NCI-H226 (cell line): ENCODE results near the gene ZGLP1.
A peak's percentile ranks its signal among the peaks of the same experiment; 100 is the strongest.

Source experiments
- DNase-seq: peaks from one replicate; pipeline ENCODE4 v3.0.0-alpha.2; 2015

ZGLP1 gene

DNA sequence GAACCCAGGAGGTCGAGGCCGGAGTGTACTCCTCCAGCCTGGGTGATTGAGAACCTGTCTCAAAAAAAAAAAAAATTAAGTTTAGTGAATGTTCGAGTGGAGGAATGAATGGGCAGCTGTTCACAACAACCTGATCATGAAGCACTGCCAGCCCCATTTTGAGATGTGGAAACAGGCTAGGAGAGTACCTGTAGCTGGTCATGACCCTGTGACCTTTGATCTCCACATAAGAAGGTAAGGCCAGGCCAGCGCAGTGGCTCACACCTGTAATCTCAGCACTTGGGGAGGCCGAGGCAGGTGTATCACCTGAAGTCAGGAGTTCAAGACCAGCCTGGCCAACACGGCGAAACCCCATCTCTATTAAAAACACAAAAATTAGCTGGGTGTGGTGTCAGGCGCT lies 16.1 kb upstream of the ZGLP1 start:
- no peak for DNase-seq

DNA sequence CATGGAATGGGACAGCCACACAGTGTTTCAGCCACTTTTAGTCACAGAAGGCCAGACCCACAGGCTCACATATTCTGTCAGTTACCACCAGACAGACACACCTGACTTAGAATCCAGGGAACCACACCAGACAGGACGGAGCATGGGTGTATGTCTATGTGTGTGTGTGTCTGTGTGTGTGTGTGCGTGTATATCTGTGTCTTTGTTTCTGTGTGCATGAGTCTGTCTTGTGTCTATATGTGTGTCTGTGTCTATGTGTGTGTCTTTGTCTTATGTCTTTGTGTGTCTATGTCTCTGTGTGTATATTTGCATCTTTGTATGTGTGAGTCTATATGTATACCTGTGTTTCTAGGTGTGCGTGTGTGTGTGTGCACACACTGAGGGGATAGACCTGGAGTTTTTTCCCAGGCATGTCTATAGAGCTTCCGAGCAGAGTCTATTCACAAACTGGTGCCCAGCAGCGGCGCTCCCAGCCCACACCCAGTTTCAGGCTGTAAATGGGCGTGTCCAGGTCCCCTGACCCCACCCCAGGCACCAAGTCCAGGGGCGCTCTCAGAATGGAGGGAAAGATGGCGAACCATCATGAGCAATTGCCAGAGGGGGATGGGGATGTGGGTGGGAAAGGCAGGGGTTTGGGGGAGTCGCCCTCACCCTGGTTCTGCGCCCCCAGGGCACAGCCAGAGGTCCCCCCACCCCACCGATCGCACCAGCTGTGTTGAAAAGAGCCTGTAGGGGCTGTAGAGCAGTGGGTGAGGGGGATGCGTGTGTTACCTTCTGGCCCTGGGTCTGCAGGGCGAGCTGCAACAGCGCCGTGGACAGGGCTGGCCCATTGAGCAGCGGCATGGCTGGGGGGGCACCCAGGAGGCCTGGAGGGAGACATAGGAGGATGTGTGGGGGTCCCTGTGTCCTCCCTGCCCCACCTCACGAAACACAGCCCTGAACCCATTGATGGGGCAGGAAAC lies 12.5 kb upstream of the ZGLP1 start:
- no peak for DNase-seq

DNA sequence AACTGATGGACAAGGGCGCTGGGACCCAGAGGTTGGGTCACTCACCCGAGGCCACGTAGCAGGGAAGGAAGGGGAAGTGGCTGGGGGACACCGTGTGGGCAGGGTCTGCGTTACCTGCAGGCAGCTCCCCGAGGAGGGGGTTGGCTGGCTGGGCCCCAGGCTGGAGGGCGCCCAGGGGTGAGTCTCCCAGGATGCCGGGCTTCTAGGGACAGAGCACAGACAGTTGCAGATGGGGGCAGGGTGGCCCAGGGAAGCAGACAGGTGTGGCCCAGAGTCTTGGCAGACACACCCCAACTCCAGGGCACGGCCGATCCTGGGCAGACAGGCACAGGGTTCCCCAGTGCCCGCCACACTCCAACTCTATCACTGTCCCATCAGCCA lies 11.8 kb upstream of the ZGLP1 start:
- DNase-seq: no peak

DNA sequence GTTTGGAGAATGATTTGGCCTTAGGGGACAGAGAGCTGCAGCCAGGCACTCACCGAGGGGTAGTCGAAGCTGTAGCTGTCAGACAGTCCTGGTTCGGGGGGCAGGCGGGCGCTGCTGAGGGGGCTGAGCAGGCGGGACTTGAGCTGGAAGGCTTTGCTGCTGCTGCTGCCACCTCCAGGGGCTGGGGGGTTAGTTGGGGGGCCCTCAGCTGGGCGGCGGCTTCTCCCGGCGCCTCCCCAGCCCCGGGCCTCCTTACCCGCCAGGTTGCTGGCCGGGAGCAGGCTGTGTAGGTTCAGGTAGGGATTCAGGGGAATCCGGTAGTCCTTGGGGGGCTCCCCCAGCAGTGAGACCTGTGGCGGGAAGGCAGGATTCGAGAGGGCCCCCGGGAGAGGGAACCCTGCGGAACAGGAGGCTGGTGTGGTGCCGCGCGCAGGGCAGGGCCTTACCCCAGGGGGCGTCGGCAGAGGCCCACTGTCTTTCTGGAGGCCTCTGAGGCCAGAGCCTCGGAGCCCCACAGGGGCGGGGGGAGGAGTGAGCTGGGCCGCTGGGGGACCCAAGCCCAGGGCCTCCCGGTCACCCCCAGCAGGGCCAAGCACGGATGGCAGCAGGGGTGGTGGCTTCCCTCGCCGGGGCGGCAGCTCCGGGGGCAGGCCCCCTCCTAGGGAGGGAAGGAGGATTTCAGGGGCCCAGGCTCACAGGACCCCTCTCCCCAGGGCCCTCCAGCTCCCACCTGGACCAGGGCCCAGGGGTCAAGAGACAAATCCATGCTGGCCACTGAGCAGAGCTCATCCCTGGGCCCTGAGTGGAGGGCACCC lies 11.2 kb upstream of the ZGLP1 start:
- no peak for DNase-seq

DNA sequence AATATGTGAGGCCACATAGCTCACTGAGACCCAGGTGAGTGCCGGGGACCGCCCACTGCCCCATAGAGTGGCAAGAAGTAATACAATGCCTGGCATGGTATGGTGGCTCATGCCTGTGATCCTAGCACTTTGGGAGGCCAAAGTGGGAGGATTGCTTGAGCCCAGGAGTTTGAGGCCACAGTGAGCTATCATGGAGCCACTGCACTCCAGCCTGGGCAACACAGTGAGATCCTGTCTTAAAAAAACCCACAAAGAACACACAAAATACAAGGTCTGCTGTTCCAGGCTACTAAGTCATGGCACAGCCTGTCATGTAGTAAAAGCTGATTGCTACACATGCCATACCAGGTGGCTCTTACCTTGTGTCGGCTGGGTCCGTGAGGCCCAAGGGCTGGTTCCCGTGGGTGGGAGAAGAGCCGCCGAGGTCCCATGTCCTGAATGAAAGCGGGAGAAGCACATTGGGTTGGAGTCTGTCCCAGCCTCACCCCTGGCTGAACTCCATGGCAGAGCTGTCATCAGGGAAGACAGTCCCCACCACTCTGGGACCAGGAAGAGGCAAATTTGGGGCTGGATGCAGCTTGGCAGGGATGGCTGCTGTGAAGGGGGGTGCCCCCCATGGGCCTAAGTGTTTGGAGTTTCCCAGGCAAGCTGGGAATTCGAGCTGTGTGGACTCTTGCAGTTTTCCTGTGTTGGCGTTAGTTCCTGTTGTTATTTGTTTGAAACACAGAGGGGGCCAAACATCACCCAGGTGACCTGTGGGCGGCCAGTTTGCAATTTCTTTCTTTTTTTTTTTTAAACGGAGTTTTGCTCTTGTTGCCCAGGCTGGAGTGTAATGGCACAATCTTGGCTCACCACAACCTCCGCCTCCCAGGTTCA lies 9.4 kb upstream of the ZGLP1 start:
- no peak for DNase-seq

DNA sequence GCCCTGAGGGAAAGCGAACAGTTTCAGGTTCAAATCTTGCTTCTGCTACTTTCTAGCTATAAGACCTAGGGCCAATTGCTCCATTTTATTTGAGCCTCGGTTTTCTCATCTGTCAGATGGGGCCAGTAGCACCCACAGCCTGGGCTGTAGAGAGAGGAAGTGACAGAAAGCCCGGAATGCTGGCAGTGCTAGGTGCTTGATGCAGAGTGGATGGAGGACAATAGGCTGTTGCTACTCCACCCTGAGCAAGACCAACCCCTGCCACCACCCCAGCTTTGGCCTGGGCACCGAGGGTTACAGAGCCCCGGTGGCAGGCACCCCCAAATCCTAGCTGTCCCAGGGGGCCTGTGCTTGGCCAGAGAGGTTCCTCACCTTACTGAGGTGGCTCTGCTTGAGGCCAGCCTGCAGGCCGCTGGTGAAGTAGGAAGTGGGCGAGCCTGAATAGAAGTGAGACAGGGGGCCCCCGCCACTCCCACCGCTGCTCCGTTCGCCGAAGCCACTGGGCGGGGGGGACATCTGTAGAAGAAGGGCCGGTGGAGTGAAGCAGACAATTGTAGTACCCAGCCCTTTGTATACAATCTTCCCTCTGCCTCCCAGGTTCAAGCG lies 8.3 kb upstream of the ZGLP1 start:
- DNase-seq: no peak

DNA sequence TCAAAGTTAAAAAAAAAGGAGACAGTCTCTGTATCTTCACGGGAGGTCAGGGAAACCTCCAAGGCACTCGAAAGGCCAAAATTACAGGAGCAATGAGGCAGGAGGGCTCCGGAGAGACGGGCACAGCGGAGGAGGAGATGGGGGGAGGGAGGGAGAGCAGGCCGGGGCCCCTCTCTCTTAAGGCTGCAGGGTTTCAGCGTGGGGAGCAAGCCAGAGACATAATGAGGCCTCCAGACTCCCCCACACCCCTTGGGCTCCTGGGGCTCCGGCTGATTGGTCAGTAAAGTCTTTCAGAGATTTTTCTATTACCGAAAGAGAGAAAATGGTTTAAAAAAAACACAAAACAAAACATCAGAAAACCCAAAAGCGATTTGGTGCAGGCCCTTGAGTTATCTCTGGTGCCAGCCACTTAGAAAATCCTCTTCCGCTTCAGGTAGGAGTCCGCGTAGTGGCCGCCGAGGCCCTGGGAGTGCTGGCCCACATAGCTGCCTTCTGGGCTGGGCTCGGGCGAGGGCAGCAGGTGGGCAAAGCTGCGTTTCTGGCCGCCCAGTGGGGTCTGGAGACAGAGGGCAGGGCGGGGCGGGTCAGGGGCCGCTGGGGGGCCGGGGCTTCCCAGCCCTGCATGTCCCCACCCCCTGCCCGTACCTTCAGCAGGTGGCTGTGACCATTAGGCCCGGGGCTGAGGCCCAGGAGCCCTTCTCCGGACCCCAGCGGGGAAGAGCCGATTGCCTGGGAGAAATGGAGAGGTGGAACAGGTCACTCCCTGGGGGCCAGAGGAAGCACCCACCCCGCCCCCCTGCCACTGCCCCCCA lies 7.6 kb upstream of the ZGLP1 start:
- no peak for DNase-seq

DNA sequence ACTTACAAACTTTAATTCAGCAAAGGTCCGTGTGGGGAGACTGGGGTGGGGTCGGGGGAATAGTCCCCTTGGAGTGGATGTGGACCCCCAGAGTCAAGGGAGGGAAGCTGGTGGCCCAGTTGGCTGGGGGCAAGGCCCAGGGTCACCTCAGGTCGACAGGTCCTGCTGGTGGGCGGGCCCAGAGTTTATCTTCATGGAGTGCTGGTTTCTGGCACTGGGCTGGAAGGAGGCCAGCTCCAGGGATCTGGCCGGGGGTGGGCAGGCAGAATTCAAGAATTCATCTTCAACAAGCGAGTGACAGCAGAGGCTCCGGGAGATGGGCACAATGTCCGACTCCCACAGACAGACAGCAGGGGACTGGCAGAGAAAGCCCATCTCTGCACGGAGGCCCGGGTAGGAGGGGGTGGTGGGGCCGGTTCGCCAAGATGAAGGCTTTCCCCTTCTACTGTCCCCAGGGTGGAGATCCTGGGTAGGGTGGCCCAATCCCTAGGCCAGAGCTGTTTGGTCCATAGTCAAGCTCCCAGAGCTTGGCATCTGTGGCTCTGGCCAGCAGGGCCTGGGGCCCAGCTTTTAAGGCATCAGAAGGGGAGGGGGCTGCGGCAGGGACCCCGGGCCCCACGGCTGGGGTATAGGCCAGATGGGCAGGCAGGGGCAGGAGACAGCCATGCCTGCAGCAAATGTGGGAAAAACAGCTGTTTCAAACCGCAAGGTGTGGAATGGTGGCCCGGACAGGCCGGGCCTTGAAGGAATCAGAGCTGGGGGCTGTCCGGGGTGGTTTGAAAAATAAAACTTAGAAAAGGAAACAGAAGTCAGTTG lies 6.8 kb upstream of the ZGLP1 start:
- no peak for DNase-seq

DNA sequence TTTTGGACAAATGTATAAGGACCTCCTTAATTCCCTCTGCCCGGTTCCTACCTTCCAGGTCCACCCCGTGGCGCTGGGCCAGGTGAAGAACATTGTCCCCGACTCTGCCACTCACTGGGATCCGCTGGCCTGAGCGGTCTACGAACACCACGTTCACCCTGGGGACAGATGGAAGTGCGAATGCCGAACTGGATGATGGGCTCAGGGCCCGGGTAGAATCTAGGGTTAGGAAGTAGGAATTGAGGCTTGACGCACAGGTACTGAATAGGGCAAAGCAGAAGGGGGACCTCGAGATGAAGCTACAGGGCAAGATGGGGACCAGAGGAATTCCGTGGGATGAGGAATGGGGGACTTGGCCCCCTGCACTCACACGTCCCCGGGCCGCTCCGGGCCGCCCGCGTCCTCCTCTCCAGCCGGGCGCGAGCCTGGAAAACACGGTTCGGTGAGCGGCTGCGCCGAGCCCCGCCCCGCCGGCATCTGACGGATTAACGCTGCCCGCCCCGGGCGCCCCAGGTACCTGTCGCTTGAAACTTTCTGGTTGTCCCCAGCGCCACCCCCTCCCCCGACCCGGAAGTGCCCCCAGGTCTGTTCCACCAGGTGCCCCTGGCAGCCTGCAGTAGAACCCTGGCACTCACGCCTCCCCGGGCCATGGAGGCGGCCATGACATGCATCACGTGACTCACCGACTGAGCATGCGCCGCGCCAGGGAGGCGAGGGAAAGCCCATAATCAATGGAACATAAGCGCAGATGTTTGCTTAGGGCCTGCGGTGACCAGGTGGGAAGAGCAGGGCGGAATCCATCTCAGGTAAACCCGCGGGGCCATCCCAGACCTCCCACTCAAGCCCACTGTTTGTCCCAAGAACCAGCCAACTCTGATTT lies 6.0 kb upstream of the ZGLP1 start, which contains the start of gene FDX2:
FDX2 (minus strand) TSS at position 681 of the 880 bp plus-strand sequence; CDS start at position 662, 19 bp downstream.
- DNase-seq: peak; percentile 76

DNA sequence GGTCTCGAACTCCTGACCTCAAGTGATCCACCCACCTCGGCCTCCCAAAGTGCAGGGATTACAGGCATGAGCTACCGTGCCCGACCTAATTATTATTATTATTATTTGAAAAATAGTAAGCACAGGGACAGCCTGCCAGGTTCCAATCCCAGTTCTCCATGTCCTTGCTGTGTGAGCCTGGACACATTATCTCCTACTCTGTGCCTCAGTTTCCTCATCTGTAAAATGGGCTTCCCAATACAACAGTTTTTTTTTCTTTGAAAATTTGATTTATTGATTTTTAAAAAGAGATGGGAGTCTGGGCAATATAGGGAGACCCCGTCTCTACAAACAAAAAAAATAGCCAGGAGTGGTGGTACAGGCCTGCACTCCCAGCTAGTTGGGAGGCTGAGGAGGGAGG lies 3.3 kb downstream of the ZGLP1 start:
- no peak for DNase-seq

DNA sequence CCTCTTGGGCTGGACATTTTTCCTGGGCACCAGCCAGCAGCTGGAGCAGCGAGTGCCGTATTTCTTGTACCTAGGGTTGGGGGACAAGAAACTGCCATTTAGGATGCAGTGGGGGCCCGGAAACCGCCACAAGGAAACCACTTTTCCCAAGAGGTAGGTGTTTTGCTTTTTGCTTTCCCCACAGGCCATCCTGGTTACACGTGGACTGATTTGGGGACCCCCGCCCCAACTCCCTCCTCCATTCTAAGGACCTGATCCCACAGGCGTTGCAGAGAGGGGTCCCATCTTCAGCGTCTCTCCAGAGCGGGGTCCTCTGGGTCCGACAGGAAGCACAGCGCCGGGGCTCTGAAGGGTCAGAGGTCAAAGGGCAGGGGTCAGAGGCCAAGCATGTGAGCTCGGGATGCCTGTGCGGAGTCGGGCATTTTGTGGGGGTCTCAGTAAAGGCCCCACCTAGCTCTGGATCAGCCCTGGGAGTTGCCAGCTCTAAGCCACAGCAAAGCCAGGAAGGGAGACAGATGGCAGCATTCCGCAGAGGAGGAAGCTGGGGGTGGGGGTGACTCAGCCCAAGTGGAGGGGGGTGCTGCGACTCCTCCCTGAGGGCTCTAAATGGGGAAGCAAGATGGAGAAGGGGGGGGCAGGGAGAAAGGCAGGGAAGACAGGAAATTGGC lies 4.3 kb downstream of the ZGLP1 start:
- no peak for DNase-seq

DNA sequence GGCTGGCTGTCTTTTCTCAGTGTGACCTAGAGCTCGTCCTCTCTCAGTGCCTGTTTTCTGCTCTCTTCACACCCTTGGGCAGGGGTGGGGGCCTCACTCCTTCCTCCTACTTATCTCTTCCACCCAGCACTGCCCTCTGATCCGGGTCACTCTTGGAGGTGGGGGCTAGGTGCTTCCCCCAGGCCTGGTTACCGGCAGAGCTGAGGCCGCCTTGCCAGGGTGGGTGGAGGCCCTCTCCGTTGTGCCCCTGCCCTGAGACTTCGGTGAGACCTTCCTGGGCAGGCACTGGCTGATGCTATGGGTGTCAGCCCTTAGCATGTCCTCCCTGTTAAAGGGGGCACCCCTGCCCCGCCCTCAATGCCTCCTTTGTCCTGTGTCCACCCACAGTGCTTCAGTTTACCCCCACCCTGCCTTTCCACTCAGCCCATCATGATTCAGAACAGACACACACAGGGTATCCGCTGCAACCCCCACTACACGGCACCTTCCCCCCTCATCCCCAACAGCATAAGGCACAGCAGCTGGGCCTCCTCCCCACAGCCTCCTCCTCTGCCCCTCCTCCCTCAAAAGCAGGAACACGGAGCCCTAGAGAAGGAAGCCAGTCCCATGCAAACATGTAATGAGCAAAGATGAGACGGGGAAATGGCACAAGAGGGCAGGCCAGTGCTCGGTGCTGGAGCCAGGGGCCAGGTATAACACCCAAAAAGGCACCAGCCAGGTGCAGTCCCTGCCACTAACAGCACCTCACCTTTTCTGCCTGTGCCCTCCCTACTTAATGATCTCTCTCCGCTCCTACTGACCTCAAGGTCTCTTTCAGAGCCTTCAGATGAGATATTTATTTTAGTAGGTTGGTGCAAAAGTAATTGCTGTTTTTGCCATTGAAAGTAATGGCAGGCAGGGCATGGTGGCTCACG lies 9.8 kb downstream of the ZGLP1 start:
- no peak for DNase-seq

DNA sequence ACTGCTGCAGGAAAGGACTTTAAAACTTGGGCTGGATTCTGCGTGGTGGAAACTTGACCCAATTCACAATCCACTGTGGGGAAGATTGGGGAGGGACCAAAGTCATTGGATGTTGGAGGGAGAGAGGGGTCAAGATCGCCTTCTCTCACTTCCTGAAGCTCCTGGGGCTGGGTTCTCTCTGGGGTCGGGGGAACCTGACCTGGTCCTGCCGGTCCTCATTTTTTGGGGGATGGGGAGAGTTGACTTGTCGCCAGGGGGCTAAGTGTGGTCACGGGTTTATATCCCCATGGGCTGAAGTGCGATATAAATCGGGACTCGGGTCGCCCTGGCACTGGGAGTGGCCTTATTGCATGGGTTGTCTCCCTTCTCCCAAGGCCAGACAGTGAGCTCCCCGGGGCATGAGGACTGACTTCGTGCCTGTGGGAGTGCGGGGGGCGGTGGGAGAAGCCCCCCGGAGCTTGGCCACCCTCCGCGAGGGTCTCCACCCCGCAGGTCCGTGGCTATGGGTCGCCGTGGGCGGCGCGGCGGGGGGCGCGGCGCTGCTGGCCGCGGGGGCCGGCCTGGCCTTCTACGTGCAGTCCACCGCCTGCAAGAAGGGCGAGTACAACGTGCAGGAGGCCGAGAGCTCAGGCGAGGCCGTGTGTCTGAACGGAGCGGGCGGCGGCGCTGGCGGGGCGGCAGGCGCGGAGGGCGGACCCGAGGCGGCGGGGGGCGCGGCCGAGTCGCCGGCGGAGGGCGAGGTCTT lies 13.6 kb downstream of the ZGLP1 start:
- DNase-seq: no peak

DNA sequence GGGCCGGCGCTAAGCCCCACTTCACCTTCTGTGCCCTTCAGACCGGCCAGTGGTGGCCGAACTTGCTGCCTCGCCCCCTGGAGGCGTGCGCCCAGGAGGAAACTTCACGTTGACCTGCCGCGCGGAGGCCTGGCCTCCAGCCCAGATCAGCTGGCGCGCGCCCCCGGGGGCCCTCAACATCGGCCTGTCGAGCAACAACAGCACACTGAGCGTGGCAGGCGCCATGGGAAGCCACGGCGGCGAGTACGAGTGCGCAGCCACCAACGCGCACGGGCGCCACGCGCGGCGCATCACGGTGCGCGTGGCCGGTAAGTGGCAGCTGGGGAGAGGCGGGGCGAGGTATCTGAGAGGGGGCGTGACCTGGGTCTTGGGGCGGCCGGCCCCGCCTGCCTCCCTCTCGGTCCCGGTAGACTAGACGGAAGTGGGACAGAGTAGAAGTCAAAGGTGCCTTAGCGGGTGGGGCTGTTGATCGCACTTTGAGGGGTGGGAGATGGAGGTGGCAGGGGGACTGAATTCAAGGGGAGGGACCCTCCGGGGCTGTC lies 14.2 kb downstream of the ZGLP1 start:
- no peak for DNase-seq

DNA sequence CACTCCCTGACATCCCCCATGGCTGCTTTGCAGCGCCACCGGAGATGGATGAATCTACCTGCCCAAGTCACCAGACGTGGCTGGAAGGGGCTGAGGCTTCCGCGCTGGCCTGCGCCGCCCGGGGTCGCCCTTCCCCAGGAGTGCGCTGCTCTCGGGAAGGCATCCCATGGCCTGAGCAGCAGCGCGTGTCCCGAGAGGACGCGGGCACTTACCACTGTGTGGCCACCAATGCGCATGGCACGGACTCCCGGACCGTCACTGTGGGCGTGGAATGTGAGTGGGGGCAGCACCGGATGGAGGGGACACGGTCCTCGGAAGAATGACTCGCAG lies 15.3 kb downstream of the ZGLP1 start:
- no peak for DNase-seq

DNA sequence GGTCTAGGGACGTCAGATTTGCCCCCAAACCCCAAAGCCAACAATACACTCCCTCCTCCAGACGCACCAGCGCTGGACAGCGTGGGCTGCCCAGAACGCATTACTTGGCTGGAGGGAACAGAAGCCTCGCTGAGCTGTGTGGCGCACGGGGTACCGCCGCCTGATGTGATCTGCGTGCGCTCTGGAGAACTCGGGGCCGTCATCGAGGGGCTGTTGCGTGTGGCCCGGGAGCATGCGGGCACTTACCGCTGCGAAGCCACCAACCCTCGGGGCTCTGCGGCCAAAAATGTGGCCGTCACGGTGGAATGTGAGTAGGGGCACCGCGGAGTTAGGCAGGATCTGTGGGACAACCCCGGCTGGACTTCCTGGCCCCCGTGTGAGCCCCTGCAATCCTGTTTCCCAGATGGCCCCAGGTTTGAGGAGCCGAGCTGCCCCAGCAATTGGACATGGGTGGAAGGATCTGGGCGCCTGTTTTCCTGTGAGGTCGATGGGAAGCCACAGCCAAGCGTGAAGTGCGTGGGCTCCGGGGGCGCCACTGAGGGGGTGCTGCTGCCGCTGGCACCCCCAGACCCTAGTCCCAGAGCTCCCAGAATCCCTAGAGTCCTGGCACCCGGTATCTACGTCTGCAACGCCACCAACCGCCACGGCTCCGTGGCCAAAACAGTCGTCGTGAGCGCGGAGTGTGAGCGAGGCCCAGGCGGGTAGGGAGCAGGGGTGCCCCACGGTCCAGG lies 15.8 kb downstream of the ZGLP1 start:
- DNase-seq: no peak
